Spleen (tissue), 11 donors: ENCODE results near the gene TRABD2A. TPM values are rescaled to one million over a fixed set of nuclear protein-coding genes. Genes with fewer than 3 reads are reported as not detected.

ENCODE experiments used
- DNase-seq: peaks from one replicate; pipeline ENCODE4 v3.0.0-alpha.2; 2020
- H3K27ac ChIP-seq, 8 donors: fragments of 200-600 bp; sonication (generic) in 7 of 8; 1 replicate in 4 of 8; 2 replicates in 4 of 8; pipeline versions ENCODE4 v1.5.0 to v1.8.0; 2016 to 2021; ENCODE audit warnings: inconsistent platforms in 4 of 8, mild to moderate bottlenecking in 4 of 8, moderate library complexity in 1 of 8
- H3K27me3 ChIP-seq, 7 donors: fragments of 200-600 bp; sonication (generic) in 6 of 7; replicated peaks in 1 of 7; 1 replicate in 4 of 7; 2 replicates in 3 of 7; pipeline versions ENCODE4 v1.5.0 to v1.8.0; 2016 to 2021; ENCODE audit warnings: inconsistent platforms in 3 of 7, mild to moderate bottlenecking in 1 of 7
- H3K36me3 ChIP-seq, 6 donors: fragments of 200-600 bp; sonication (generic) in 5 of 6; 1 replicate in 4 of 6; 2 replicates in 2 of 6; pipeline versions ENCODE4 v1.5.0 to v1.8.0; 2016 to 2021; ENCODE audit warnings: inconsistent platforms in 2 of 6
- H3K4me1 ChIP-seq, 6 donors: fragments of 200-600 bp; sonication (generic) in 5 of 6; 1 replicate in 3 of 6; 2 replicates in 3 of 6; pipeline versions ENCODE4 v1.5.0 to v1.8.0; 2016 to 2021; ENCODE audit warnings: inconsistent platforms in 3 of 6
- H3K4me3 ChIP-seq, 8 donors: fragments of 200-600 bp; sonication (generic) in 7 of 8; 1 replicate in 4 of 8; 2 replicates in 4 of 8; pipeline versions ENCODE4 v1.5.0 to v1.8.0; 2016 to 2021; ENCODE audit warnings: inconsistent platforms in 4 of 8, mild to moderate bottlenecking in 4 of 8, moderate library complexity in 2 of 8
- H3K9me3 ChIP-seq, 8 donors: fragments of 200-600 bp; sonication (generic) in 7 of 8; 1 replicate in 4 of 8; 2 replicates in 4 of 8; pipeline versions ENCODE4 v1.5.0 to v1.8.0; 2016 to 2021; ENCODE audit warnings: inconsistent platforms in 4 of 8
- POLR2A ChIP-seq, 3 donors: fragments of 450-650 bp; IDR thresholded peaks; one replicate each; pipeline ENCODE4 v1.5.1; 2017; ENCODE audit warnings: antibody characterized with exemption in 3 of 3, mild to moderate bottlenecking in 1 of 3
- POLR2AphosphoS5 ChIP-seq, 3 donors: sonication (generic); formaldehyde crosslinking; IDR thresholded peaks; one replicate each; pipeline ENCODE4 v1.5.1; 2017; ENCODE audit warnings: antibody characterized with exemption in 3 of 3
- WGBS, 5 donors: extraction: QIAGEN DNeasy Blood & Tissue Kit in 3 of 5; methylation state at CpG; one replicate each; pipeline versions ENCODE4 v1.1.5 to v1.1.7; 2013 to 2018; 5-methylcytosine and 5-hydroxymethylcytosine counted together
- intact Hi-C: fragments of 100-400 bp; cut with DNase I; formaldehyde crosslinking; loops from one replicate; pipeline ENCODE4 v1.15.0; 2023; ENCODE audit warnings: low total_unique reads
- polyA plus RNA-seq, 3 donors: library from polyadenylated mRNA; stranded (reverse); fragments of 200-250 nt; gene quantifications; one replicate each; pipeline ENCODE4 v1.2.1, GENCODE V29; 2013
- total RNA-seq, 7 donors: library from RNA; depleted of rRNA in 3 of 7; stranded (reverse); fragments of >200 nt in 3 of 7; fragmentation: NEBNext Ultra II Directional in 4 of 7; extraction: Animal tissue kit (Norgen Biotek cat#: 25700) in 4 of 7; gene quantifications; one replicate each; pipeline versions ENCODE4 v1.1.0 to v1.2.1, GENCODE V29; 2016 to 2021
- TF ChIP-seq, protein P1 (sequence below), 11 experiments: fragments of 200-600 bp in 7 of 11; fragments of 450-650 bp in 4 of 11; sonication (generic) in 4 of 11; IDR thresholded peaks in 8 of 11; conservative IDR thresholded peaks in 3 of 11; 1 replicate in 7 of 11; 2 replicates in 4 of 11; pipeline versions ENCODE4 v1.4.0 to v1.8.0; 2016 to 2021; ENCODE audit warnings: antibody characterized with exemption in 11 of 11, inconsistent platforms in 4 of 11, mild to moderate bottlenecking in 1 of 11
- donor health status: healthy with polysubstance abuse.
- donor health status: DM: no; HTN: no; CAD: no; lungs with moderate emphysema.
- donor health status: DM: no; HTN: no; CAD: no.
- donor health status: Bipolar disorder and iron deficiency.
- donor health status: healthy.
- donor health status: DM: no; HTN: no; CAD: no.
- donor health status: DM: yes; HTN: yes; CAD: no.

Gene TRABD2A
- total and polyA plus RNA-seq, 10 donors = 4.5 to 12.5 (median 8.3) TPM

DNA sequence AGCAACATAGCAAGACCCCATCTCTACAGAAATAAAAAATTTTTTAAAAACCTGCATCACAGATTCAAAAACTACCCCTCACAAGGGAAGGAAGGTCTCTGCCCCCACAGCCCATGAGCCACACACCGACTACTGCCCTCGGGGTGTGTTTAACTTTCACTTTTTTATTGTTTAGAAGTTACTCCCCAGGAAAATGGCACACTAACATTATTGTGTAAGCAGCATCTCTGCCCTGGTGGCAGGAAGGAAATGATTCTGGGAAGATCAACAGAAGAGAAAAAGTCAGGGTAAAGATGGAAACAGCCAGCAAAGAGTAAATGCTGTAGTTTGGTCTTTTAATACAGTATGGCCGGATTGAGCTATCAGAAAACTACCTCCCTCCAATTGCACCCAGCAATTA is 21.9 kb downstream of the TRABD2A start:
- Histone ChIP-seq H3K36me3 (no peaks in the 10 kb centered on the region), H3K9me3 (peaks cover 0 to 2% (median 0%) of the 10 kb centered on the region in 8 donors), H3K4me1 (peaks cover 0 to 22% (median 5%) of the 10 kb centered on the region in 6 donors), H3K27ac (peak overlapping the region in 2 of 8 donors; percentile 18 to 46), H3K4me3 (no peak overlapping the region), H3K27me3 (no peaks in the 10 kb centered on the region)
- intact Hi-C loops = no loop called here
- 44 to 53% (median 49%) methylated on average over 3 of the region's 3 CpGs for WGBS, 5 donors
- no peak for DNase-seq
- TF ChIP-seq POLR2AphosphoS5 (IDR thresholded peaks at IDR 0.05) (no peak), POLR2A (IDR thresholded peaks at IDR 0.05) (no peak)
- TF ChIP-seq, protein P1, sequence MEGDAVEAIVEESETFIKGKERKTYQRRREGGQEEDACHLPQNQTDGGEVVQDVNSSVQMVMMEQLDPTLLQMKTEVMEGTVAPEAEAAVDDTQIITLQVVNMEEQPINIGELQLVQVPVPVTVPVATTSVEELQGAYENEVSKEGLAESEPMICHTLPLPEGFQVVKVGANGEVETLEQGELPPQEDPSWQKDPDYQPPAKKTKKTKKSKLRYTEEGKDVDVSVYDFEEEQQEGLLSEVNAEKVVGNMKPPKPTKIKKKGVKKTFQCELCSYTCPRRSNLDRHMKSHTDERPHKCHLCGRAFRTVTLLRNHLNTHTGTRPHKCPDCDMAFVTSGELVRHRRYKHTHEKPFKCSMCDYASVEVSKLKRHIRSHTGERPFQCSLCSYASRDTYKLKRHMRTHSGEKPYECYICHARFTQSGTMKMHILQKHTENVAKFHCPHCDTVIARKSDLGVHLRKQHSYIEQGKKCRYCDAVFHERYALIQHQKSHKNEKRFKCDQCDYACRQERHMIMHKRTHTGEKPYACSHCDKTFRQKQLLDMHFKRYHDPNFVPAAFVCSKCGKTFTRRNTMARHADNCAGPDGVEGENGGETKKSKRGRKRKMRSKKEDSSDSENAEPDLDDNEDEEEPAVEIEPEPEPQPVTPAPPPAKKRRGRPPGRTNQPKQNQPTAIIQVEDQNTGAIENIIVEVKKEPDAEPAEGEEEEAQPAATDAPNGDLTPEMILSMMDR (IDR thresholded peaks at IDR 0.05 in 8 of 11, conservative IDR thresholded peaks at IDR 0.05 in 3 of 11) = no peak

GRCh38 chr2:84858123-84858522 is 22.8 kb downstream of the TRABD2A start:
- H3K36me3 ChIP-seq = no peaks in the 10 kb centered on the region
- peak overlapping the region in 2 of 8 donors; percentile 46 to 58 for H3K27ac ChIP-seq
- H3K27me3 ChIP-seq = no peaks in the 10 kb centered on the region
- peaks cover 0 to 10% (median 7%) of the 10 kb centered on the region in 8 donors for H3K9me3 ChIP-seq
- TF ChIP-seq POLR2AphosphoS5 (IDR thresholded peaks at IDR 0.05) = no peak
- TF ChIP-seq, protein P1 (IDR thresholded peaks at IDR 0.05 in 8 of 11, conservative IDR thresholded peaks at IDR 0.05 in 3 of 11) = no peak
- no peak for TF ChIP-seq POLR2A (IDR thresholded peaks at IDR 0.05)
- H3K4me1 ChIP-seq = peaks cover 0 to 22% (median 5%) of the 10 kb centered on the region in 6 donors
- DNase-seq = no peak
- H3K4me3 ChIP-seq = no peak overlapping the region
- WGBS, 5 donors = 68 to 84% (median 74%) methylated on average over 3 of the region's 3 CpGs
- intact Hi-C loops = no loop called here

GRCh38 chr2:84857566-84857965 is 23.3 kb downstream of the TRABD2A start:
- TF ChIP-seq POLR2AphosphoS5 (IDR thresholded peaks at IDR 0.05) = no peak
- TF ChIP-seq, protein P1 (IDR thresholded peaks at IDR 0.05 in 8 of 11, conservative IDR thresholded peaks at IDR 0.05 in 3 of 11) = no peak
- no peak for TF ChIP-seq POLR2A (IDR thresholded peaks at IDR 0.05)
- H3K4me3 ChIP-seq = no peak overlapping the region
- H3K36me3 ChIP-seq = no peaks in the 10 kb centered on the region
- peak overlapping the region in 2 of 8 donors; percentile 34 to 58 for H3K27ac ChIP-seq
- H3K27me3 ChIP-seq = no peaks in the 10 kb centered on the region
- peaks cover 0 to 16% (median 11%) of the 10 kb centered on the region in 8 donors for H3K9me3 ChIP-seq
- peaks cover 0 to 22% (median 5%) of the 10 kb centered on the region in 6 donors for H3K4me1 ChIP-seq
- WGBS, 5 donors = 92 to 98% (median 96%) methylated on average over 5 of the region's 5 CpGs
- DNase-seq = no peak
- intact Hi-C loops = no loop called here

DNA sequence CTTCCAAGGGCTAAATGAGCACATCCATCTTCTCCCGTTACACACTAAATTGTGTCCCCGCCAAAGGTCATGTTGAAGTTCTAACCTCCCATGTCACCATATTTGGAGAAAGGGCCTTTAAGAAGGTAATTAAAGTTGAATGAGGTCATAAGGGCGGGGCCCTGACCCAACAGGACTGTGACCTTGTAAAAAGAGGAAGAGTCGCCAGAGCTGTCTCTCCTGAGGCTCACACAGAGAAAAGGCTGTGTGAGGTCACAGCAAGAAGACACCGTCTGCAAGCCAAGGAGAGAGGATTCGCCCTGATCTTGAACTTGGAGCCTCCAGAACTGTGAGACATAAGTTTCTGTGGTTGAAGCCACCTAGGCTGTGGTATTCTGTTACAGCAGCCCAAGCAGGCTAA is 24.1 kb downstream of the TRABD2A start:
- H3K27ac ChIP-seq = peak overlapping the region in 2 of 8 donors; percentile 34 to 58
- no peak overlapping the region for H3K4me3 ChIP-seq
- no peak for DNase-seq
- WGBS, 5 donors = 64 to 75% (median 68%) methylated on average over 6 of the region's 6 CpGs
- peaks cover 0 to 19% (median 12%) of the 10 kb centered on the region in 8 donors for H3K9me3 ChIP-seq
- H3K4me1 ChIP-seq = peaks cover 0 to 22% (median 5%) of the 10 kb centered on the region in 6 donors
- intact Hi-C loops = no loop called here
- H3K36me3 ChIP-seq = no peaks in the 10 kb centered on the region
- H3K27me3 ChIP-seq = no peaks in the 10 kb centered on the region
- TF ChIP-seq POLR2A (IDR thresholded peaks at IDR 0.05) = no peak
- TF ChIP-seq, protein P1 (IDR thresholded peaks at IDR 0.05 in 8 of 11, conservative IDR thresholded peaks at IDR 0.05 in 3 of 11) = no peak
- no peak for TF ChIP-seq POLR2AphosphoS5 (IDR thresholded peaks at IDR 0.05)
